Mesodermal cell (in vitro differentiated cells): ENCODE results near the gene KDM4B.

Source experiments
- H3K27ac ChIP-seq: 2 replicates; pipeline ENCODE4 v1.7.0; 2013; ENCODE audit warnings: mild to moderate bottlenecking, low read depth, low read length, moderate library complexity; ENCODE audit not compliant: severe bottlenecking
- H3K36me3 ChIP-seq: 2 replicates; pipeline ENCODE4 v1.7.1; 2013; ENCODE audit warnings: mild to moderate bottlenecking, low read length, moderate library complexity; ENCODE audit not compliant: control insufficient read depth, insufficient read depth
- H3K4me1 ChIP-seq: one replicate; pipeline ENCODE4 v1.7.1; 2013; ENCODE audit warnings: mild to moderate bottlenecking, low read length; ENCODE audit not compliant: insufficient read depth, control insufficient read depth, poor library complexity, severe bottlenecking
- H3K4me3 ChIP-seq: 2 replicates; pipeline ENCODE4 v1.7.0; 2013; ENCODE audit warnings: low read length, control low read depth, mild to moderate bottlenecking; ENCODE audit not compliant: insufficient read depth, poor library complexity, severe bottlenecking; ENCODE audit errors: extremely low read depth
- H3K9me3 ChIP-seq: 2 replicates; pipeline ENCODE4 v1.7.1; 2013; ENCODE audit warnings: mild to moderate bottlenecking, low read length, moderate library complexity; ENCODE audit not compliant: control insufficient read depth
- whole genome bisulfite sequencing, 2 experiments: methylation state at CpG; one replicate each; pipeline ENCODE4 v1.1.5; 2013; ENCODE audit warnings: missing lambda C conversion rate in 2 of 2; ENCODE audit not compliant: insufficient coverage in 2 of 2; 5-methylcytosine and 5-hydroxymethylcytosine counted together

KDM4B gene

GRCh38 chr19:4985551-4985991 is 16.7 kb downstream of the KDM4B start:
- Histone ChIP-seq H3K9me3 (no peaks in the 10 kb centered on the region), H3K36me3 (peaks cover 6% of the 10 kb centered on the region), H3K4me1 (peaks cover 38% of the 10 kb centered on the region), H3K27ac (peak overlapping the region; percentile 64), H3K4me3 (no peak overlapping the region)
- WGBS, 2 experiments: 92 to 93% methylated on average over 21 of the region's 22 CpGs

- Histone ChIP-seq H3K27ac (peak overlapping the region; percentile 64), H3K4me3 (no peak overlapping the region), H3K9me3 (no peaks in the 10 kb centered on the region), H3K36me3 (peaks cover 5% of the 10 kb centered on the region), H3K4me1 (peaks cover 38% of the 10 kb centered on the region)
- WGBS, 2 experiments: 90 to 91% methylated on average over 16 to 19 of the region's 19 CpGs
These were observed 17.1 kb downstream of the KDM4B start for GRCh38 chr19:4986056-4986455.

- H3K9me3 ChIP-seq: no peaks in the 10 kb centered on the region
- H3K4me3 ChIP-seq: no peak overlapping the region
- H3K27ac ChIP-seq: peak overlapping the region; percentile 16
- peaks cover 39% of the 10 kb centered on the region for H3K4me1 ChIP-seq
- WGBS, 2 experiments: 86 to 88% methylated on average over 19 of the region's 19 CpGs
- peaks cover 4% of the 10 kb centered on the region for H3K36me3 ChIP-seq
These were observed 17.6 kb downstream of the KDM4B start for GRCh38 chr19:4986471-4986891.

- whole genome bisulfite sequencing, 2 experiments: 67 to 73% methylated on average over 7 to 10 of the region's 11 CpGs
- Histone ChIP-seq H3K4me1 (peaks cover 46% of the 10 kb centered on the region), H3K9me3 (no peaks in the 10 kb centered on the region), H3K27ac (peak overlapping the region; percentile 93), H3K36me3 (peaks cover 5% of the 10 kb centered on the region), H3K4me3 (no peak overlapping the region)
These were observed 18.3 kb downstream of the KDM4B start for GRCh38 chr19:4987256-4987655.

- peak overlapping the region; percentile 93 for H3K27ac ChIP-seq
- H3K4me1 ChIP-seq: peaks cover 46% of the 10 kb centered on the region
- WGBS, 2 experiments: 86 to 89% methylated on average over 19 to 21 of the region's 24 CpGs
These were observed 18.9 kb downstream of the KDM4B start for GRCh38 chr19:4987692-4988370.

GRCh38 chr19:4988770-4989251 is 19.9 kb downstream of the KDM4B start:
- no peak overlapping the region for H3K4me3 ChIP-seq
- H3K9me3 ChIP-seq: no peaks in the 10 kb centered on the region
- 45 to 57% methylated on average over 8 to 10 of the region's 13 CpGs for WGBS, 2 experiments
- H3K27ac ChIP-seq: peak overlapping the region; percentile 93
- H3K36me3 ChIP-seq: peaks cover 17% of the 10 kb centered on the region
- H3K4me1 ChIP-seq: peaks cover 42% of the 10 kb centered on the region

More at GRCh38 chr19:4987692-4988370, 18.9 kb downstream of the KDM4B start:
- no peak overlapping the region for H3K4me3 ChIP-seq
- no peaks in the 10 kb centered on the region for H3K9me3 ChIP-seq
- peaks cover 7% of the 10 kb centered on the region for H3K36me3 ChIP-seq

- Histone ChIP-seq H3K4me3 (no peak overlapping the region), H3K9me3 (no peaks in the 10 kb centered on the region), H3K4me1 (peaks cover 42% of the 10 kb centered on the region), H3K36me3 (peaks cover 20% of the 10 kb centered on the region), H3K27ac (no peak overlapping the region)
- 92 to 95% methylated on average over 7 of the region's 7 CpGs for WGBS, 2 experiments
These were observed 21.4 kb downstream of the KDM4B start for GRCh38 chr19:4990306-4990705.

GRCh38 chr19:4991538-4991937 is 22.6 kb downstream of the KDM4B start:
- Histone ChIP-seq H3K4me1 (peaks cover 32% of the 10 kb centered on the region), H3K9me3 (no peaks in the 10 kb centered on the region), H3K4me3 (no peak overlapping the region), H3K36me3 (peaks cover 28% of the 10 kb centered on the region), H3K27ac (peak overlapping the region; percentile 11)
- 86 to 95% methylated on average over 3 to 4 of the region's 9 CpGs for WGBS, 2 experiments

GRCh38 chr19:4991996-4992698 is 23.2 kb downstream of the KDM4B start:
- Histone ChIP-seq H3K4me1 (peaks cover 26% of the 10 kb centered on the region), H3K4me3 (no peak overlapping the region), H3K9me3 (no peaks in the 10 kb centered on the region), H3K27ac (peak overlapping the region; percentile 11), H3K36me3 (peaks cover 34% of the 10 kb centered on the region)
- WGBS, 2 experiments: 86% methylated on average over 9 to 10 of the region's 13 CpGs

GRCh38 chr19:4993683-4994082 is 24.8 kb downstream of the KDM4B start:
- H3K9me3 ChIP-seq: no peaks in the 10 kb centered on the region
- WGBS, 2 experiments: 93% methylated on average over 2 of the region's 3 CpGs; no CpG with 5 or more reads in 1 of the 2 experiments
- H3K4me3 ChIP-seq: no peak overlapping the region
- peaks cover 42% of the 10 kb centered on the region for H3K36me3 ChIP-seq
- H3K27ac ChIP-seq: no peak overlapping the region
- peaks cover 11% of the 10 kb centered on the region for H3K4me1 ChIP-seq
